Cardiac muscle cell (in vitro differentiated cells and primary cell): ENCODE data around the gene CEACAM16. TPM values are rescaled to one million over a fixed set of nuclear protein-coding genes. Genes with fewer than 3 reads are reported as not detected.
A peak's percentile ranks its signal among the peaks of the same experiment; 100 is the strongest.

ENCODE experiments used
- DNase-seq, 2 donors: peaks; one replicate each; pipeline versions ENCODE4 v3.0.0 to v3.0.0-alpha.2; 2010 to 2017; ENCODE audit warnings: low read depth in 1 of 2, low spot score in 1 of 2
- H3K27ac ChIP-seq: fragments of 200-600 bp; sonication (generic); 2 replicates; pipeline ENCODE4 v1.5.1; 2016
- H3K27me3 ChIP-seq: fragments of 200-600 bp; sonication (generic); 2 replicates; pipeline ENCODE4 v1.6.0; 2016; ENCODE audit warnings: control low read depth
- H3K36me3 ChIP-seq: fragments of 200-600 bp; sonication (generic); 2 replicates; pipeline ENCODE4 v1.5.1; 2016; ENCODE audit warnings: control low read depth
- H3K4me1 ChIP-seq: fragments of 200-600 bp; sonication (generic); 2 replicates; pipeline ENCODE4 v1.8.1; 2017; ENCODE audit warnings: low read depth, mild to moderate bottlenecking, mixed run types
- H3K4me3 ChIP-seq: fragments of 200-600 bp; sonication (generic); 2 replicates; pipeline ENCODE4 v1.5.1; 2016; ENCODE audit warnings: mild to moderate bottlenecking
- H3K9me3 ChIP-seq: fragments of 200-600 bp; sonication (generic); 2 replicates; pipeline ENCODE4 v1.5.1; 2017; ENCODE audit warnings: low read depth, mild to moderate bottlenecking, control low read depth
- CTCF ChIP-seq: IDR thresholded peaks from 2 replicates; pipeline ENCODE4 v1.5.1; 2012; ENCODE audit warnings: low read depth, mild to moderate bottlenecking, low read length
- polyA plus RNA-seq: library from polyadenylated mRNA; unstranded; fragments of >200 nt; fragmentation: Nextera tagmentation; extraction: Ambion mirVana; gene quantifications from 2 replicates; pipeline ENCODE4 v1.2.1, GENCODE V29; 2016
- total RNA-seq: library from RNA; depleted of rRNA; stranded (reverse); fragments of >200 nt; gene quantifications from 2 replicates; pipeline ENCODE4 v1.2.3, GENCODE V29; 2016

The CEACAM16 gene
- total and polyA plus RNA-seq, 2 experiments from 2014 or later, result not detected

GRCh38 chr19:44756089-44756562 lies 57.2 kb downstream of the CEACAM16 start:
- Histone ChIP-seq H3K4me3 (no peak overlapping the region), H3K4me1 (peaks cover 15% of the 10 kb centered on the region), H3K36me3 (no peaks in the 10 kb centered on the region), H3K27ac (no peak overlapping the region), H3K9me3 (no peaks in the 10 kb centered on the region), H3K27me3 (peaks cover 3% of the 10 kb centered on the region)
- no peak for TF ChIP-seq CTCF
- no peak for DNase-seq

- Histone ChIP-seq H3K27me3 (peaks cover 3% of the 10 kb centered on the region), H3K4me1 (peaks cover 15% of the 10 kb centered on the region), H3K27ac (peak overlapping the region; percentile 59), H3K36me3 (no peaks in the 10 kb centered on the region), H3K9me3 (no peaks in the 10 kb centered on the region), H3K4me3 (peak overlapping the region; percentile 23)
- DNase-seq, result peak; percentile 55 to 91
- TF ChIP-seq CTCF, result no peak
These were observed 58.2 kb downstream of the CEACAM16 start for GRCh38 chr19:44757057-44757734.

- Histone ChIP-seq H3K27me3 (peaks cover 3% of the 10 kb centered on the region), H3K4me3 (peak overlapping the region; percentile 23), H3K27ac (peak overlapping the region; percentile 59), H3K36me3 (no peaks in the 10 kb centered on the region), H3K4me1 (peaks cover 15% of the 10 kb centered on the region), H3K9me3 (no peaks in the 10 kb centered on the region)
- peak; percentile 7 for TF ChIP-seq CTCF
- peak; percentile 77 to 90 for DNase-seq
These were observed 59.0 kb downstream of the CEACAM16 start for GRCh38 chr19:44757735-44758505.

GRCh38 chr19:44758596-44758995 lies 59.6 kb downstream of the CEACAM16 start:
- no peaks in the 10 kb centered on the region for H3K36me3 ChIP-seq
- no peak for TF ChIP-seq CTCF
- DNase-seq, result peak; percentile 19 to 58
- H3K4me3 ChIP-seq, result peak overlapping the region; percentile 23
- no peaks in the 10 kb centered on the region for H3K9me3 ChIP-seq
- H3K27me3 ChIP-seq, result peaks cover 3% of the 10 kb centered on the region
- peaks cover 15% of the 10 kb centered on the region for H3K4me1 ChIP-seq
- H3K27ac ChIP-seq, result peak overlapping the region; percentile 59

GRCh38 chr19:44759083-44759804 lies 60.3 kb downstream of the CEACAM16 start:
- Histone ChIP-seq H3K27me3 (peaks cover 3% of the 10 kb centered on the region), H3K4me1 (peaks cover 15% of the 10 kb centered on the region), H3K4me3 (no peak overlapping the region), H3K9me3 (no peaks in the 10 kb centered on the region), H3K36me3 (no peaks in the 10 kb centered on the region), H3K27ac (no peak overlapping the region)
- TF ChIP-seq CTCF, result no peak
- DNase-seq, result no peak
